ENCODE data around the gene MRPL37. TPM values are rescaled to one million over a fixed set of nuclear protein-coding genes. Genes with fewer than 3 reads are reported as not detected.

MRPL37 gene
- total RNA-seq, 2 experiments from 2014 or later = 107 to 126 TPM

- no peak overlapping the region for H2AFZ ChIP-seq (ENCODE audit: low read length)
- H3K36me3 ChIP-seq (ENCODE audit: insufficient read depth, low read length) = peaks cover 18% of the 10 kb centered on the region; the same call in 1 of the 2 replicates
- no peaks in the 10 kb centered on the region for H3K9me3 ChIP-seq (ENCODE audit: low read length)
- ChIA-PET CTCF (ENCODE audit: unreplicated experiment) (no interaction called here), POLR2A (no interaction called here)
- H3K4me1 ChIP-seq (ENCODE audit: insufficient read depth, low read length, poor library complexity, severe bottlenecking) = no peaks in the 10 kb centered on the region
- no peak for DNase-seq (ENCODE audit: low spot score)
- H3K27ac ChIP-seq (ENCODE audit: low read depth, low read length, poor library complexity, severe bottlenecking) = no peak overlapping the region
- no peaks in the 10 kb centered on the region for H3K9me2 ChIP-seq (ENCODE audit: insufficient read depth, low read length)
- H3K79me2 ChIP-seq (ENCODE audit: insufficient read depth, low read depth, low read length) = no peaks in the 10 kb centered on the region
- no TSS peak for BruUV-seq (replicated peaks)
- no peak for TF ChIP-seq EZH2phosphoT487 (IDR thresholded peaks at IDR 0.05; ENCODE audit: borderline replicate concordance, low read depth, low read length)
- no peak for TF ChIP-seq CTCF (conservative IDR thresholded peaks at IDR 0.05; ENCODE audit: low read length)
- H4K20me1 ChIP-seq (ENCODE audit: insufficient read depth, low read length) = no peaks in the 10 kb centered on the region
- H3K4me3 ChIP-seq (ENCODE audit: low read depth, low read length, poor library complexity, severe bottlenecking) = no peak overlapping the region
- intact Hi-C loops (cut with micrococcal nuclease; ENCODE audit: unreplicated experiment) = no loop called here
- H3K4me2 ChIP-seq (ENCODE audit: low read length) = no peak overlapping the region
These were observed 24.3 kb downstream of the MRPL37 start for GRCh38 chr1:54224233-54224632.

- peaks cover 7% of the 10 kb centered on the region; the same call in 1 of the 2 replicates for H3K36me3 ChIP-seq (ENCODE audit: insufficient read depth, low read length)
- TF ChIP-seq CTCF (conservative IDR thresholded peaks at IDR 0.05; ENCODE audit: low read length) = no peak
- TF ChIP-seq EZH2phosphoT487 (IDR thresholded peaks at IDR 0.05; ENCODE audit: borderline replicate concordance, low read depth, low read length) = no peak
- H4K20me1 ChIP-seq (ENCODE audit: insufficient read depth, low read length) = no peaks in the 10 kb centered on the region
- no peak for DNase-seq (ENCODE audit: low spot score)
- H2AFZ ChIP-seq (ENCODE audit: low read length) = no peak overlapping the region
- H3K27ac ChIP-seq (ENCODE audit: low read depth, low read length, poor library complexity, severe bottlenecking) = no peak overlapping the region
- no peaks in the 10 kb centered on the region for H3K9me3 ChIP-seq (ENCODE audit: low read length)
- H3K9me2 ChIP-seq (ENCODE audit: insufficient read depth, low read length) = no peaks in the 10 kb centered on the region
- H3K4me2 ChIP-seq (ENCODE audit: low read length) = no peak overlapping the region
- POLR2A ChIA-PET = no interaction called here
- H3K4me3 ChIP-seq (ENCODE audit: low read depth, low read length, poor library complexity, severe bottlenecking) = no peak overlapping the region
- no TSS peak for BruUV-seq (replicated peaks)
- H3K79me2 ChIP-seq (ENCODE audit: insufficient read depth, low read depth, low read length) = no peaks in the 10 kb centered on the region
- intact Hi-C loops (cut with micrococcal nuclease; ENCODE audit: unreplicated experiment) = no loop called here
- no peaks in the 10 kb centered on the region for H3K4me1 ChIP-seq (ENCODE audit: insufficient read depth, low read length, poor library complexity, severe bottlenecking)
- CTCF ChIA-PET (ENCODE audit: unreplicated experiment) = no interaction called here
These were observed 25.4 kb downstream of the MRPL37 start for GRCh38 chr1:54225378-54225777.

GRCh38 chr1:54225986-54226559 is 26.1 kb downstream of the MRPL37 start:
- Histone ChIP-seq H3K4me3 (ENCODE audit: low read depth, low read length, poor library complexity, severe bottlenecking) (no peak overlapping the region), H3K9me2 (ENCODE audit: insufficient read depth, low read length) (no peaks in the 10 kb centered on the region), H4K20me1 (ENCODE audit: insufficient read depth, low read length) (no peaks in the 10 kb centered on the region), H3K79me2 (ENCODE audit: insufficient read depth, low read depth, low read length) (no peaks in the 10 kb centered on the region), H3K4me1 (ENCODE audit: insufficient read depth, low read length, poor library complexity, severe bottlenecking) (no peaks in the 10 kb centered on the region), H3K4me2 (ENCODE audit: low read length) (no peak overlapping the region), H2AFZ (ENCODE audit: low read length) (no peak overlapping the region), H3K27ac (ENCODE audit: low read depth, low read length, poor library complexity, severe bottlenecking) (no peak overlapping the region), H3K9me3 (ENCODE audit: low read length) (no peaks in the 10 kb centered on the region), H3K36me3 (ENCODE audit: insufficient read depth, low read length) (peaks cover 5% of the 10 kb centered on the region; the same call in 1 of the 2 replicates)
- no peak for DNase-seq (ENCODE audit: low spot score)
- intact Hi-C loops (cut with micrococcal nuclease; ENCODE audit: unreplicated experiment) = no loop called here
- BruUV-seq (replicated peaks) = no TSS peak
- POLR2A ChIA-PET = no interaction called here
- TF ChIP-seq CTCF (conservative IDR thresholded peaks at IDR 0.05; ENCODE audit: low read length) (no peak), EZH2phosphoT487 (IDR thresholded peaks at IDR 0.05; ENCODE audit: borderline replicate concordance, low read depth, low read length) (no peak)
- CTCF ChIA-PET (ENCODE audit: unreplicated experiment) = no interaction called here

Data from OCI-LY7 (cell line).